Ammon's horn (tissue), 1 donor: ENCODE measurements around the gene ACSL1.

Experiments used
- DNase-seq: peaks from one replicate; pipeline ENCODE4 v3.0.0-alpha.2; 2016; ENCODE audit warnings: low spot score

ACSL1 gene

DNA sequence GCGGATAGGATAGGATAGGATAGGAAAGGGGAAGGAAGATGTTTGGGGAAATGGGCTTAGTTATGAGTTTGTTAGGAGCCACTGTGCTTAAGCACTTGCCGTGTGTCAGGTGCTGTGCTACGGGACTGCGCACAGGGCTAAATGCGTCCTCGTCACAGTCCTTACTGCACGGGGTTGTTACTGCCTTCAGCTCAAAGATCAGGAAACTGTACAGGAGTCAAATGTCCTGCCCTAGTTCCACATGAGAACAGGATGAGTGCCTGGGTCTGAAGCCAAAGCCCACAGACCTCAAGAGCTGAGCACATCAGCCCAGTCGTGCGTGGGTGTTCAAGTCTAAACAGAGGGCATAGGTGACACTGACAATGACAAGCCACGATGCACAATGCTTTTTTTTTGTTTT lies 15.0 kb downstream of the ACSL1 start:
- DNase-seq, result no peak

DNA sequence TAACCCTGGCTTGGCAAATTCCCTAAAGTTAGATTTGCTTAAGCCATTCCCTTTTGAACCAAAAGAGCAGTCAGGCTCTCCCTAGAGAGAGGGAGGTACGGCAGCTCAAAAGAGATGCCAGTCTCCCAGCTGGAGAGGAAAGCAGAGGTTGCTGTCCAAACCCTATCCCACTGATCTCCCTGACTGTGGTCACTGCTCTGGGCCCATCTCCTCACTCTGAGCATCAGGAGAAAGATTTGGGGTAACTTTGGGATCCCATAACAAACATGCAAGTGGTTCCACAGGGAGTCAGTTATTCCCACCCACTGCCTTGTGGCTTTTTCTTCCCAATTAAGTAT lies 17.1 kb downstream of the ACSL1 start:
- DNase-seq, result no peak

DNA sequence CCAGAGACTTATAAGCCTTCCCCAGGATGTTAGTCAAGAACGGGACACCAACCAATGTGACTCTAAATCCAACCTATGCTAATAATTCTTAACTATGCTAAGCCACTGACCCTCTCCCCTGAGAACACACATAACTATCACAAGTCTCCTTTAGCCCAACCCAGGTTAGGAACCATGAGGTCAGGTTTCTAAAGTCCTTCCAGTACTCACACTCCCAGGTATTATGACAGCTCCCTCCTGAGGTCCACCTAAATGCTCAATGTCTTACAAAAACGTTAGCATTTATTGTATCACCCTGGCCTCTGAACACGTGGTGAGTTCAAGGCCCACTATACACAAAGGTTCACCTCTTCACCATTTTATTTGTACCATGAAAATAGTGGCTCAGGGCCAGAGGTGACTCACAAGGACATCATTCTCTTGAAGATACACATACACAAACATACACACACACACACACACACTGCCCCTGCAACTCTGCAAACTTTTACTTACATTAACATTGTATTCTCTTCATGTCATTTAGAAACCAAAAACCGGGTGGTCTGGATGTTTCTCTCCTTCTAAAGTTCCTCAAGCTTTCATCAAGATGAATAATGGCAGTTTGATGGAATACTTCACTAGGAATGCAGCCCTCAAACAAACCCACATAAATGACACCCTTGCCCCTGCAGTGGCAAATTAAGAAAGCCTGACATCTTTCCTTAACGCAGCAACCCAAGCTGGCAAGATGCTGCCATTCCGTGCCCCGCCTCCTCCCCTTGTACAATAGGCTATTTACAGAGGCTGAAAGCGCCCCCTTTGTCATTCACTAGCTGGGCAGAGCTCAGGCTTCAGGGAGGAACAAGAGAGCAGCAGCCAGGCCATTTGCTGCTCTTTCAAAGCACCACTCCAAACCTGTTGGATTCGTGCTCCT lies 17.7 kb downstream of the ACSL1 start:
- DNase-seq, result peak; percentile 95

DNA sequence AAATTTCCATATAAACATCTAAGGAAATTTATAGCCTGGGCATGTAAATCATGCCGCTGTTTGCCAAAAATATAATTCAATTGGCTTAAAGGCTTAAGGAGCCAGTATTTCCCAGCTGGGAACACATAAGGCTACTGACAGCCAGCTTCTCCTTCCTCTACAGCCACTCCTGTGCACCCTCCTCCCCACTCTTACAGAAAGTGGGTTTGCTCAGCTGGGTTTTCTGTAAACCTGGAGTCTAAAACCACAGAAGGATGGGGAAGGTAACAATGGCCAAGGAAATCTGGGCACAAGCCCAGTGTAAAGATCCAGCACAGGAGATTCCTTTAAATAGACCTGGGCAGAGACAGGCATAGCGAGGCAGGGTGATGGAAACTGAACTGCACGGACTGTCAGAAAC lies 18.5 kb downstream of the ACSL1 start:
- DNase-seq, result peak; percentile 27

DNA sequence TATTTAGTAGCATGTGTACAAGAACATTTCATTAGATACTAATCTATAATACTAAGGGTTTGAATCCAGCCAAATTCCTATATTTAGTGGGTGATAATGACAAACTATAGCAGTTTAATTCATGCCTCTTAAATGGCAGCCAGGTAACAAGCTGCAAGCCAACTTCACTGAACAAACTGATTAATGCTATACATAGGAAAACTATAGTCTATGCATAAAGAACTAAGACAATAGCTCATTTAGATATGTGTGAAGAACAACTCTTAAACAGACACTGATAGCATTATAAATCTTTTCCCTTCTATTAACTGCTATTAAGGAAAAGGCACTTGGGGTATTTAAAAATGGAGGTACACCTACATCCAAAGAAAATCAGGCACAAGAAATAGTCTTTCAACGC lies 19.1 kb downstream of the ACSL1 start:
- no peak for DNase-seq

DNA sequence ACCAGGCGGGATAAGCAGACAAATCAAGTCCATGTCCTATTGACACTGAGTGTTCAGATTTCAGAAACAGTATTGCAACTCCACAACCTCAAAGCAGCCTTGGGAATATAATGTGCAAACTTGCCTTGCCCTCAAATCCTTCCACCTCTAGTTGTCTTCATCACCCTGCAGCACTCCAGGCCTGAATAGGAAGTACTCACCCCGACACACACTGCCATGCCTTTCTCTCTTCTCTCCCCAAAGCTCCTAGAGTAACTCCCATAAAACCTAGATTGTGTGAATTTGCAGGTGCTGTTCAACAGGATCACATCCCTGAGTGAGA lies 19.6 kb downstream of the ACSL1 start:
- no peak for DNase-seq

DNA sequence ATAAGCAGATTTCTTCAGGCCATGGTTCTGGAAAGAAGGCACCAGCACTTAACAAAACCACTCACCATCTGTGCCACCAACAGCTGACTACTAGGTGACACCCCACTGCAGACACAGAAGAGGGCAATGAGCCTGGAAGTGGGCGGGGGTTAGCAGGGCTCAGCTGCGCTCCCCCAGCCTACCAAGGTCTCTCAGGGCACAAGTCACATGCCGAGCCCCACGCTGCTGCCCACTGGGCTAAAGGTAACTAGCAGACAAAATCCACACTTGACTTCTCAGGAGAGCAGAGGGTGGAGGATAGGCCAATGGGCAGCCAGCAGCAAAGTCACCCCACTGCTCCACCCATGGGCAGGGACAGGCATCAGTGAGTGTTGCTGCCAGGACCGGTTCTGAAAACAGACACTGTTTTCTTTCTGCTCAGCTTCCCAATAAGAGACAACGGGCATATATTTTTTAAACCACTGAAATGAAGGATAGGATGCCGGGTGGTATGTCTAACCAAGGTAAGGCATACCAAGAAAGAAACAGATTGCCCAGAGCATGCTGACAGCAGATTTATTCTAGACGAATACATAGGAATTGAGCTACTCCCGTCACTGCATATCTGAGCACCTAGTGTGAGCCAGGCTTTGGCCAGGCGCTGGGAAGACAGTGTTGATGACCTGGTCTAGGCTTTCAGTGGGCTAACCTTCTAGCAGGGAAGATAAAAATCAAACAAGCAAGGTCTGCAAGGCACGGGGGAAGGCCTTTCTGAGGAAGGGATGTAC lies 20.1 kb downstream of the ACSL1 start:
- DNase-seq, result peak; percentile 87

DNA sequence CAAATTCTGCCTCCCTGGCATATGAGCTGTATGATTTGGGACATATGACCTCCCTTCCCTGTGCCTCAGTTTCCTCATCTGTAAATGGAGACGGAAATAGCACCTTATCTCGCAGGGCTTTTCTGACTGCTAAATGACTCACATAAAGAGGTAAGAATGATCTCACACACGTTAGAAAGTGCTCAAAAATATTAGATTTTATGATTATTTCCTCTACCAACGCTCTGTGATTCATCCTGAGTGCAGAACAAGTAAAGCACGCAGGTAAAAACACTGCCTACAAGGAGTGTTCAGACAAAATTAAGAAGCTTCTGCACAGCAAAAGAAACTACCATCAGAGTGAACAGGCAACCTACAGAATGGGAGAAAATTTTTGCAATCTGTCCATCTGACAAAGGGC lies 21.1 kb downstream of the ACSL1 start:
- no peak for DNase-seq

DNA sequence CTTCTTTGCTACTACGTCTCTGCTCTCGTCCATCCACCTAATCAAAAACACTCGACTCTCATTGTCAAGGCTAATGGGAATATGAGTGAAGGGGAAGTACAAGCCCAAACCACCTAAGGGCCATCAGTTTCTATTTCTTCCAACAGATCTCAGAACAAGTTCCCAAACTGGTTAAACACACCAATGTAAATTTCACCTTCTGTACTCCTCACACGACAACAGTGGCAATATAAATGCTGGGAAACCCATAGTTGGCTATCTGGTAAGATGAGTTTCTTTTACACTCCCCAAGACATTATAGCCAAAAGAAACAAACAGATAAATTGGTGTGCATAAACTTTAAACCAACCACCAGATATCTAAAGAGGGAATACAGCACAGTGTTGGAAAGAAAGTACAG lies 21.9 kb downstream of the ACSL1 start:
- DNase-seq, result no peak

DNA sequence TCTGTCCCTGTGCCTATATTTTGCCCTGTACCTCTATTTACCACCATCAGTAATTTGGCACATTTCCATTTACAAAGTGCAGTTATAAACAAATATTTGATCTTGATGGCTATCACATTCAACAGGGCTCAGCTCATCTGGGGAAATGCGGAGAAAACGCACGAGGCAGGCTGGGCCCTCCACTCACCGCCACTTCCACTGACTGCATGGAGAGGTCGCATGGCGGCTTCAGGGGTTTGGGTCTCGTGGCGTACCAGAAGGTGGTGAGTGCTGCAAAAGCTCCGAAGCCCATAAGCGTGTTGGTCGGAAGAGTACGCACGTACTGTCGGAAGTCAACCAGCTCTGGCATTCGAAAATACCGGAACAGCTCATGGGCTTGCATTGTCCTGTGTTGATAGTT lies 22.6 kb downstream of the ACSL1 start:
- DNase-seq, result no peak

DNA sequence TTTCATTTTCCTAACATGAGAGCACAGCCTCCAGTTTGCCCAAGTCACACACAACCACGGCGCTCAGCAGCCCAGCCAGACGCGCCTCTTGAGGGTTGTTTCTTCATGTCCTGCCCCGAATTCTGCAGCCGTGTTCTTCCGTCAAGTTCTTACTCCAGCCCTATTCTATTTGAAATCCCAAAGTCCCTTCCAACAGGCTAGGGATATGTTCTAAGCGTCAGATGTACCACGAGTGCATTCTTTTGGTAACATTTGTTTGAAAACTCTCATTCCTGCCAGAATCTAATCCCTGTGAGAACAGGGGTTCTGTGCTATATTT lies 23.1 kb downstream of the ACSL1 start:
- DNase-seq, result no peak

DNA sequence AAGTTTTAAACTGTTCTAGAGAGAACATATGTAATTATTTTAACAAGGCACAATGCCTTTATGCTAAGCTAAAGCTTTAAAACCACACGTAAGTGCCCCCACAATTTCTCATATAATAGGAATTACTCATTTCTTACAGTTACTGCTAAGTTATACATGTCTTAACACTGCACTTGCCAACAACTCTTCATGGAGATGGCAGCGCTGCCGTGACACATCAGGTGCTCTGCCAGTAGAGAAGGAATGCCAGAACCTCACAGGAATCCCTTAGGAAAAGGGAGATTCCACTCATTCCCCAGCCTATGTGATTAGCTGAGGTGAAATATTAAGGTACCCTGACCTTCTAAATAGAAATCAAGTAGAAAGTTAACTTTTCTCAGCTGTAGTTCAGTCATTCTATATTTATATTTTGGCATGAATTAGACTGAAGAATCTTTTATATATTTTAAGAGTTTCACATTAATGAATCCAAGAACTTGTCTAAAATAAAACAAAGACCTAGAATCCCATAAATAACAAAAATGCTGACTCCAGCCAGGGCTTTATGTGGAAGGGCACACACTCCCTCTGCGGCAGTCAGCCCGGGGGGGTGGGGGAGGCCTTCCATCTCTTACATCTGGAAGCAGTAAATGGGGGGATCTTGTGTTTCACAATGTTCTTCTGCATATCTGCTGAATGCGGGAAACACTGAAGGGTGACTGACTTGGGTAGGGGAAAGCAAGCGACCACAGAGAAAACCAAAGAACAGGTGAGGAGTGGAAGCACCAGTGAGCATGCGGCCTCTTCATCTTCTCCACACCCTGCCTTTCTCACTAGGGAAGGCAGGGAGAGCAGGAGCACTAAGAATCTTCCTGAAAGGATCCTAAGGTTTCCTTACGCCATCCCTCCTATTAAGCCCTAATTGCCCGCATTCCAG lies 23.7 kb downstream of the ACSL1 start:
- no peak for DNase-seq

DNA sequence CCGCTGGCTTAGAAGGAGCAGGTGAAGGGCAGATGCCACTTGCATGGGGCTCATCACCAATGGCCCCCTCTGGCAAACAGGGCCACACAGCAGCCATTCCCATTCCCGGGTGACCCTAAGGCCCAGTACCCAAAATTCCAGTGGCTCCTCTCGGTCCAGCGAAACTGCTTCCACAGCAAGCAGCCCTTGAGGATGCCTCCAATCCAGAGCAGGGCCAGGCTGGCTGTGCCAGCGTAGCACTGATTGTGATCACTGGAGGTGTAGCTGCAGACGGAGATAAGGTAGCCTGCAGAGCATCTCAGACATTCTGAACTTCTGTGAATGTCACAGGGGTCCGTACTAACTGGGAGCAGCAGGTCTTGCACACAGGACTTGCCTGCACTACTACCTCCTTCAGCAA lies 27.3 kb downstream of the ACSL1 start:
- DNase-seq, result no peak

DNA sequence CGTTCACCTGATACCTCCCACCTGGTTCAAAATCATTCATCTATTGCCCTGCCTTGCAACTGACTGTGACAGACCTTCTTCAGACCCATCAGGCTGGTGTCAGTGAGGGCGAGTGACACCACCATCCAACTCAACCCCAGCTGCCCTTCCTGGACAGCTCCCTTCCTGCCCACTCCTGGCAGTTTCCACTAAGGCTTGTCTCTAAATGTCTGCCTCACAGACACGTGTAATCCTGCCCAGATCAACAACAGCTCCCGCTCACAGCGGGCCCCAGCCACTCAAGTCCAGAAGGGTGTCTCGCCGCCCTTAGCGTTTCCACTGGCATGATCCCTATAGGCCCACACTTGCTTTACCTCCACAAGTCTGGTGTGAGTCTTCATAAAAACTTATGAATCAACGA lies 28.9 kb downstream of the ACSL1 start:
- DNase-seq, result no peak

DNA sequence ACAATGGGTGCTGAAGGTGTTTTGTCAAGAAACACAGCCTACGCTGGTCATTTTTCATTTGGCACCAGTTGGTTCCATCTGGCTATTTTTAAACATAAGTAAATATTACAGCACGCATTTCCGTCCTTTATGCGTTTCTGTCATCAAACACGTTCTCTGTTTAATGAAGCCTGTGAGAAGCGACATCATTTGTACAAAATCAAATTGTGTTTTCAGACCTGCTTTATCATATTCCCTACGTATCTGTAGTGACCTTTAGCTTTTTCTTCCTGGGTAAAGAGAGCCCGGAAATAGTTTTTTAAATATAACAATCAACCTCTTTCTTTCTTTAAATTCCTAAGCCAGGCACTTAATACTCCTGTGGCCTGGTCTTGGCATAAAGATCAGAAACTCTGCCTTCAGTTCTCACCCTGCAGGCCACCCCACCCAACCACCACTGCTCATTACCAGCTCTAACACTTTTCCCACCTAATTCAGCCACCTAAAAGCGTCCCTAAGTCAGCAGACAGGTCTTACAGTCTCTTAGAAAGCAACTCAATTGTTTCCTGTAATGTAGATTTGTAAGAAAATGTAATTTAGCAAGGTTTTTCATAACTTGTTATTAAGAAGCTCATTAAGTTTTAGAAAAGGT lies 30.4 kb downstream of the ACSL1 start:
- DNase-seq, result no peak

DNA sequence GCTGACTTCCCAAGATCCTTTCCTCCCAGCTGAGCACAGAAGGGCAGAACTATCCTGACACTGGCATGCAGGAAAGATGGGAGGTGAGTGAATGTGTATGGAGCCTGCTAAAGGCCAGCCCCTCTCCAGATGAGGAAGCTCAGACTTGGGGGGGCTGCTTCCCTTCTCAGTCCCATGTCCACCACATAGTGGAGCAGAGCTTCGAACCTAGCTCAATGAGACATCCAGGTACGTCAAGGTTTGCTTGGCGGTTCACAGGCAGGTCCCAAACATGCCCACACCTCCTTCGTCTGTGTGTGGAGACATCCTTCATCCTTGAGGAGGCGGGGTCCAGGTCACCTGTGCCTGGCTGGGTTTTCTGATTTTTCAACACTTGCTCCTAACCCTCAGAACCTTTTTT lies 31.3 kb downstream of the ACSL1 start:
- no peak for DNase-seq

DNA sequence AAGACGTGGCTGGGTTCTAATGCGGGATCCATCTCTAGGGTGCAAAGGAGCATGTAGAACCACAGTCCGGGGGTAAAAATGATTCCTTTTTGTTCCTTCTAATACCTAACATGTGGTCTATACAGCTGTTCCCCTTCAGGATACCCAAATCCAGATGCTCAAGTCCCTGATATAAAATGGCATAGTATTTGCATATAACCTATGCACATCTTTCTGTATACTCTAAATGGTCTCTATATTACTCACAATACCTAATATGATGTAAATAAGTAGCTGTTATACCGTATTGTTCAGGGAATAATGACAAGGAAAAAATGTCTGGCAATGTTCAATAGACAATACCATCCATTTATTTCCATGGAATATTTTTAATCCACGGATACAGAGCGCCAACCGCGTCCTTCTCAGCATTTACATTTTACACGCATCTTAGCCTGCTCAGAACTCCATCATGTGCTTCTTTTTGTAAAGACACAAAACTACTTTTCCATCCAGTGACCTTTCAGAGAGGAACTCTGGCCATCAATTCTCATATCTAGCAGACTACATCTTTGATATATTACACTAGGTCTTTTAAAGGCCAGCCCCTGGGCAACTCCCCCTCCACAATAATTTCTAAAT lies 31.9 kb downstream of the ACSL1 start:
- DNase-seq, result no peak

DNA sequence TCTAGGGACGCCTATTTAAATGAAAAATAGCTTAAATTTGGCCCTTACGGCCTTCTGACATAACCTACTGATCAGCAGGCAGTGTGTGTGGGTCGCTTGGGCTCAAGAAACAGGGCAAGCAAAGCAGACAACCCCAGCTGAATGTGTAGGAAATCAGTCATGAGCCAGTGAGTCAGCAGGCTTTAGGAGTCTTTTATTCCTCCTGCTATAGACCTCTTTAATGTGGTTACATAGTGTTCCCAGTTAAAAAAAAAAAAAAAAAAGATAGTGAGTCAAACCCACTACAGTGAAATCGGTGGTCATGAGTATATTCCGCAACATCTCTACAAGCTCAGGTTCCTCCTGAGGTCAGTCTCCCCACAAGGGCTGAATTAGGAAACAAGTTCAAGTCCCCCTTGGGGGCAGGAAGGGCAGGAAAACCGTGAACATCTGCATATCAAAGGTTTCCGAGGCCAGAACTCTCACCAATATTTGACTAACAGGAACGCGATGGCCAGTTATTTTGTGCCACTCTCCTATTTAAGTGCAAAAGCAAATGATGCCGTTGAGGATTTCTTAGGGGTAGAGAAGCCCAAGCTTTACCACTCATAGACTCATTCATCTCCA lies 32.7 kb downstream of the ACSL1 start:
- DNase-seq, result no peak

DNA sequence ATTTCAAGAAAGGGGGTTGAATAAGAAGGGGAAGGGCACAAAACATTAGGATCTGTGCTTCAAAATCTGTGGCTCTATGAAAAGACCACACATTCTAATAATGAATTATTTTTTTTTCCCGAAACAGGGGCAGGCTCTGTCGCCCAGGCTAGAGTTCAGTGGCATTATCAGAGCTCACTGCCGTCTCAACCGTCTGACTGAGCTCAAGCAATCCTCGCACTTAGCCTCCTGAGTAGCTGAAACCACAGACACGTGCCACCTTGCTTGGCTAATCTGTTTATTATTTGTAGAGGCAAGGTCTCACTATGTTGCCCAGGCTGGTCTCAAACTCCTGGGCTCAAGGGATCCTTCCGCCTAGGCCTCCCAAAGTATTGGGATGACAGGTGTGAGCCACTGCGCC lies 33.4 kb downstream of the ACSL1 start:
- no peak for DNase-seq

DNA sequence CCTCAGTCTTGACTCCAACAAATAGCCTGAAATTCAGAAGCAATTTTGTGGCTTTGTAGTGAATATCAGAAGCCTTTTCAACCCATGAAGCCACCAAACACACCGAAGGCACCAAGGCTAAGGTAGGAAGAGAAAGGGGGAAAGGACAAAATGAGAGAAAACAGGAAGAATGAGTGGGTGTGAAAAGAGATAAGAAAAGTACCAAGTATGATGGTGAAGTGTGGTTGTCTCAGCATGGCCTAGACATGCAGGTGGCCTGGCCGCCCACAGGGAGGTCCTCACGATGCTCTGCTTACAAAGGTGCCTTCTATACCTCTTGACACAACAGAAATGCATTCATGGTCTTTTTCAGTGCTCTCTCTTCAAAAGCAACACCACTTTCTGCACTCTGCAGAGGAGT lies 34.9 kb downstream of the ACSL1 start:
- no peak for DNase-seq

DNA sequence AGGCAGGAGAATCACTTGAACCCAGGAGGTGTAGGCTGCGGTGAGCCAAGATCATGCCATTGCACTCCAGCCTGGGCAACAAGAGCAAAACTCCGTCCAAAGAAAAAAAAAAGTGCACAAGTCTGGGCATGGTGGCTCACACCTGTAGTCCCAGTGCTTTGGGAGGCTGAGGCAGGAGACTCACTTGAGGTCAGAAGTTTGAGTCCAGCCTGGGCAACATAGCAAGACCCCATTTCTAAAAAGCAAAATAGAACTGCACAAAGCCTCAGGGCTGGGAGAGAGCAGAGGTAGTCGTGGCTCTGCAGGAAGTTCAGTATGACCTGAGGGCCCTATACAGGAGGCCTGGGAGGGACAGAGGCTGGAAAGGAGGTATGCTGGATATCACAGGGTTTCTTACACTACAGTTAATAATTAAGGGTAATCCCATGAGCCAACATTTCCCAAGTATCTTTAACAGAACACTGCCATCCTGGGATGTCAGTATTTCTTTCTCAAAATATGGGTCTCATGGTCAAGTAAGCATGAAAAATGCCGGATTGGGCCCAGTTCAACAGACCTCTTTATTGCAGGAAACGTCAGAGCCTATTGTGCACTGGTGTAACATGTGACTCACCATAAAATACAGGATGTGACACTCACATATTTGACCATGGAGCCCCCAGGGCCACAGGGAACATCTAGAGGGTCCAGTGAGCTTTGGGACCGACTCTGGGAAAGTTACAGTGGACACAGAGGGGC lies 37.8 kb downstream of the ACSL1 start:
- DNase-seq, result no peak
